ENCODE measurements around the gene NETO2.
"Not testable (repeated sequence)": the region's sequence is repeated elsewhere in the genome, so short reads cannot be mapped to it uniquely, and the experiment has no call there.

NETO2 gene

GRCh38 chr16:47142821-47143676 is 696 bp downstream of the NETO2 start:
- H3K4me3 ChIP-seq (ENCODE audit: low read depth, low read length), result peak overlapping the region; percentile 73
- POLR2A ChIA-PET, result interaction anchor here (0.5 to 1.6 kb wide), 6 partner anchors 18 to 1108 kb away, joined by 3 to 7 read pairs (median 3); partner anchors contain the start of genes ITFG1 and PHKB
- peak; percentile 63 for TF ChIP-seq CTCF (IDR thresholded peaks at IDR 0.05; ENCODE audit: insufficient read depth, low read length, missing control alignments)
- no peak for DNase-seq (ENCODE audit: low read depth, low spot score)
- CTCF ChIA-PET, result interaction anchor here (0.6 to 6.9 kb wide), 74 partner anchors 8 to 1212 kb away, joined by 3 to 322 read pairs (median 4); partner anchors contain the start of genes ABCC12, ITFG1 and PHKB

- H3K4me3 ChIP-seq (ENCODE audit: low read depth, low read length), result peak overlapping the region; percentile 73
- ChIA-PET POLR2A (interaction anchor here (0.5 kb wide), 1 partner anchor 17 kb away, joined by 3 read pairs; no protein-coding TSS in a partner anchor), CTCF (interaction anchor here (0.7 to 6.9 kb wide), 46 partner anchors 8 to 1213 kb away, joined by 3 to 322 read pairs (median 5); partner anchors contain the start of genes ABCC12, ITFG1 and PHKB)
- TF ChIP-seq CTCF (IDR thresholded peaks at IDR 0.05; ENCODE audit: insufficient read depth, low read length, missing control alignments), result no peak
- no peak for DNase-seq (ENCODE audit: low read depth, low spot score)
Measured at GRCh38 chr16:47142486-47142820, 1.3 kb downstream of the NETO2 start.

- peak; percentile 98 for TF ChIP-seq CTCF (IDR thresholded peaks at IDR 0.05; ENCODE audit: insufficient read depth, low read length, missing control alignments)
- POLR2A ChIA-PET, result interaction anchor here (0.5 kb wide), 1 partner anchor 16 kb away, joined by 3 read pairs; no protein-coding TSS in a partner anchor
- peak overlapping the region; percentile 73 for H3K4me3 ChIP-seq (ENCODE audit: low read depth, low read length)
- peak; percentile 31 for DNase-seq (ENCODE audit: low read depth, low spot score)
- CTCF ChIA-PET, result interaction anchor here (0.6 to 6.9 kb wide), 75 partner anchors 9 to 1488 kb away, joined by 3 to 322 read pairs (median 4); partner anchors contain the start of genes ABCC12, ITFG1 and PHKB
Measured at GRCh38 chr16:47141773-47142485, 1.8 kb downstream of the NETO2 start.

- no peak for TF ChIP-seq CTCF (IDR thresholded peaks at IDR 0.05; ENCODE audit: insufficient read depth, low read length, missing control alignments)
- no peak overlapping the region for H3K4me3 ChIP-seq (ENCODE audit: low read depth, low read length)
- ChIA-PET CTCF (interaction anchor here (0.7 to 6.9 kb wide), 23 partner anchors 8 to 1491 kb away, joined by 3 to 322 read pairs (median 6); partner anchors contain the start of genes ABCC12, ITFG1 and PHKB), POLR2A (no interaction called here)
- no peak for DNase-seq (ENCODE audit: low read depth, low spot score)
Measured at GRCh38 chr16:47140686-47141085, 3.1 kb downstream of the NETO2 start.

- no peak overlapping the region for H3K4me3 ChIP-seq (ENCODE audit: low read depth, low read length)
- DNase-seq (ENCODE audit: low read depth, low spot score), result no peak
- ChIA-PET CTCF (interaction anchor here (0.7 to 1.1 kb wide), 3 partner anchors 14 to 1025 kb away, joined by 3 to 4 read pairs (median 4); no protein-coding TSS in a partner anchor), POLR2A (no interaction called here)
- TF ChIP-seq CTCF (IDR thresholded peaks at IDR 0.05; ENCODE audit: insufficient read depth, low read length, missing control alignments), result no peak
Measured at GRCh38 chr16:47139561-47140185, 4.1 kb downstream of the NETO2 start.

- CTCF ChIA-PET, result interaction anchor here (0.8 to 2.5 kb wide), 3 partner anchors 13 to 1027 kb away, joined by 3 to 10 read pairs (median 4); no protein-coding TSS in a partner anchor
- DNase-seq (ENCODE audit: low read depth, low spot score); H3K4me3 ChIP-seq (ENCODE audit: low read depth, low read length); POLR2A ChIA-PET: not testable (repeated sequence)
Measured at GRCh38 chr16:47137925-47138324, 5.8 kb downstream of the NETO2 start.

Measured in AG04449 (cell line).